ENCODE measurements around the gene GALNT10.

Gene GALNT10

GRCh38 chr5:154406826-154407225, 216.3 kb downstream of the GALNT10 start:
- TF ChIP-seq CTCF (IDR thresholded peaks at IDR 0.05; ENCODE audit: borderline replicate concordance, insufficient read depth, low read depth, low read length) = no peak
- H3K4me3 ChIP-seq (ENCODE audit: low read depth, low read length) = no peak overlapping the region

- H3K4me3 ChIP-seq (ENCODE audit: low read depth, low read length) = no peak overlapping the region
- TF ChIP-seq CTCF (IDR thresholded peaks at IDR 0.05; ENCODE audit: borderline replicate concordance, insufficient read depth, low read depth, low read length) = no peak
These were observed 218.3 kb downstream of the GALNT10 start for GRCh38 chr5:154408811-154409210.

GRCh38 chr5:154409230-154409840, 218.8 kb downstream of the GALNT10 start:
- H3K4me3 ChIP-seq (ENCODE audit: low read depth, low read length) = no peak overlapping the region
- TF ChIP-seq CTCF (IDR thresholded peaks at IDR 0.05; ENCODE audit: borderline replicate concordance, insufficient read depth, low read depth, low read length) = no peak

- no peak for TF ChIP-seq CTCF (IDR thresholded peaks at IDR 0.05; ENCODE audit: borderline replicate concordance, insufficient read depth, low read depth, low read length)
These were observed 219.5 kb downstream of the GALNT10 start for GRCh38 chr5:154410008-154410407.

GRCh38 chr5:154410786-154411185, 220.3 kb downstream of the GALNT10 start:
- H3K4me3 ChIP-seq (ENCODE audit: low read depth, low read length) = no peak overlapping the region
- TF ChIP-seq CTCF (IDR thresholded peaks at IDR 0.05; ENCODE audit: borderline replicate concordance, insufficient read depth, low read depth, low read length) = no peak

More at GRCh38 chr5:154410008-154410407, 219.5 kb downstream of the GALNT10 start:
- H3K4me3 ChIP-seq (ENCODE audit: low read depth, low read length) = no peak overlapping the region

- TF ChIP-seq CTCF (IDR thresholded peaks at IDR 0.05; ENCODE audit: borderline replicate concordance, insufficient read depth, low read depth, low read length) = no peak
- H3K4me3 ChIP-seq (ENCODE audit: low read depth, low read length) = no peak overlapping the region
These were observed 220.8 kb downstream of the GALNT10 start for GRCh38 chr5:154411338-154411737.

- TF ChIP-seq CTCF (IDR thresholded peaks at IDR 0.05; ENCODE audit: borderline replicate concordance, insufficient read depth, low read depth, low read length) = no peak
- H3K4me3 ChIP-seq (ENCODE audit: low read depth, low read length) = no peak overlapping the region
These were observed 221.8 kb downstream of the GALNT10 start for GRCh38 chr5:154412316-154412715.

Measured in GM12875 (cell line).